ENCODE measurements around the gene PPIL4. TPM values are rescaled to one million over a fixed set of nuclear protein-coding genes. Genes with fewer than 3 reads are reported as not detected.
A peak's percentile ranks its signal among the peaks of the same experiment; 100 is the strongest.

Gene PPIL4
- total RNA-seq, 2 experiments from 2014 or later, result 51.8 to 53.5 TPM

DNA sequence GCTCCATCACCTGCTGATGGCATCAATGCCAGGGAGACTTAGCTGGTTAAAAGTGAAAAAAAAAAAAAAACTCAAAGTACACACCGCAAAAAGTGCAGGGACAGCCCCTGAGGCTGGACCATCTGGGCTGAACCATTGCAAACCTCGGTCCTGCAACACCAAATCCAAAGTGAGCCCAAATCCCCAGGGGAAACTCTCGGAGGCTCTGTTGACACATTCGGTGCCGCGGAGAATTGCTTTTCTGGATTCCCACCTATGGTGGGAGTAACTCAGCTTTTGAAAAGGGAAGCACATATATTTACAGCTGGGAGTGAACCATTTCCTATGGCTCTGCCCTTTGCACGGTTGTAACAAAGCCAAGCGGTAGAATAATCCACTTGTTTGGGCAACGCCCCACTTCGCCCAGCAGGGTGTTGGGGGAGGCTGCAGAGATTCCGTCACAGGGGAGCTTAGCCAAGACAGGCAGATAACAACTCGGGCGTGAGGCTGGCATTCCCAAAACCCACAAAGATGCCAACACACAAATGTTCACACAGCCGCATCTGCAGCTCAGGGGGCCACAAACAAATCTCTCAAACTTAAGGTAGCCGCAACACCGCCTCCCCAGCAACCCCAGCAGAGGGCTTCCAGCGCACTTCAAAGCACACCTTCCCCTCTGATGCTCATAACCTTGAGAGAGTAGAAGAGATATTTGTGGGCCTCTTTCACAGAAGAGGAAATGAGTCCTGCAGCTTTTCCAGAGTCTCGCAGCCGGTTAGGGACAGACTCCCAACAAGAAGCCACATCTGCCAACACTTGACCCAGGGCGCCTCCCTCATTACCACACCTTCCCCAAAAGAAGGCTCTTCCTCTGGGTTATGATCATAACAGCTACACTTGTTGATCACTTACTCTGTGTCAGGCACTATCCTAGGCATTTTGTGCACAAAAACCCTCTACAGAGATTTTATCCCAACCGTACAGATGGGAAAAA, 72.5 kb downstream of the PPIL4 start:
- no peaks in the 10 kb centered on the region for H3K27me3 Mint-ChIP-seq
- no peaks in the 10 kb centered on the region for H3K27me3 ChIP-seq (ENCODE audit: control insufficient read depth in 1 of 2, insufficient read depth in 2 of 2, low read length in 2 of 2)
- DNase-seq (peak in 4 of 14 experiments; percentile 27 to 62 (median 42)), ATAC-seq (ENCODE audit: poor library complexity) (peak; percentile 61)
- peaks cover 53% of the 10 kb centered on the region for H3K4me1 Mint-ChIP-seq (ENCODE audit: low read depth)
- no peaks in the 10 kb centered on the region for H3K9me3 Mint-ChIP-seq
- intact Hi-C loops (cut with DNase I, micrococcal nuclease), result loop anchor here in 1 of 2 experiments (1.0 kb wide), 1 partner anchor 44 kb away; no protein-coding TSS in a partner anchor
- peaks cover 94% of the 10 kb centered on the region for H3K4me1 ChIP-seq (ENCODE audit: insufficient read depth, low read length)
- peaks cover 59% of the 10 kb centered on the region for H3K36me3 Mint-ChIP-seq (ENCODE audit: low read depth)
- peak overlapping the region; percentile 82 for H3K27ac Mint-ChIP-seq
- H3K27ac ChIP-seq (ENCODE audit: low read depth in 1 of 2, low read length in 2 of 2), result peak overlapping the region; percentile 3 to 27
- peak overlapping the region; percentile 60 for H3K4me3 Mint-ChIP-seq
- ChIA-PET CTCF (interaction anchor here (1.2 to 2.6 kb wide), 5 partner anchors 9 to 43 kb away, joined by 3 to 12 read pairs (median 6); partner anchors contain the start of gene ZC3H12D), POLR2A (interaction anchor here (0.8 to 2.6 kb wide), 7 partner anchors 11 to 441 kb away, joined by 3 to 27 read pairs (median 3); partner anchors contain the start of gene ZC3H12D)
- peak overlapping the region; percentile 4 for H3K4me3 ChIP-seq (ENCODE audit: low read length)
- TF ChIP-seq CTCF (IDR thresholded peaks at IDR 0.05), result peak; percentile 3
- peaks cover 58% of the 10 kb centered on the region for H3K36me3 ChIP-seq (ENCODE audit: insufficient read depth, low read length)
- no peaks in the 10 kb centered on the region for H3K9me3 ChIP-seq (ENCODE audit: control insufficient read depth in 1 of 2, insufficient read depth in 1 of 2, low read length in 2 of 2)

DNA sequence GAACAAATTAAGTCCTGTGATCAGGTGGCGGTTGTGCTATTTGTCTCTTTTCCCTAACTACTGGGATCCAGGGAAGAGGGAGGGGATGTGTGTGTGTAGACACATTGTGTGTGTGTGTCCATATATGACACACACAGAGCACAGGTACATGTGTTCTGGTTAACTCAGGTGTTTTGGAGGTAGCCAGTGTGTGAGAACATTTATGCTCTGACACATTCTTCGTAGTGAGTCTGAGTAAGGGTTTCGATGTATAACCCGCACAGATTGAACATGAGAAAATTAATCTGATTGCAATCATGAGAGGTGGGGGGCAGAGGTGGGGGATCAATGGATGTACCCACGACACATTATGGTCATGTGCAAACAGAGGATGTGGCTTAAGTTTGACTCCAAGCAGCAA, 73.6 kb downstream of the PPIL4 start:
- no peaks in the 10 kb centered on the region for H3K9me3 Mint-ChIP-seq
- no peak overlapping the region for H3K4me3 ChIP-seq (ENCODE audit: low read length)
- DNase-seq, result no peak
- H3K27ac Mint-ChIP-seq, result peak overlapping the region; percentile 82
- POLR2A ChIA-PET, result interaction anchor here (1.1 kb wide), 1 partner anchor 23 kb away, joined by 3 read pairs; no protein-coding TSS in a partner anchor
- peaks cover 53% of the 10 kb centered on the region for H3K36me3 Mint-ChIP-seq (ENCODE audit: low read depth)
- no peak for TF ChIP-seq CTCF (IDR thresholded peaks at IDR 0.05)
- peaks cover 56% of the 10 kb centered on the region for H3K36me3 ChIP-seq (ENCODE audit: insufficient read depth, low read length)
- no peaks in the 10 kb centered on the region for H3K27me3 Mint-ChIP-seq
- H3K27me3 ChIP-seq (ENCODE audit: control insufficient read depth in 1 of 2, insufficient read depth in 2 of 2, low read length in 2 of 2), result no peaks in the 10 kb centered on the region
- H3K4me3 Mint-ChIP-seq, result peak overlapping the region; percentile 38
- no peak overlapping the region for H3K27ac ChIP-seq (ENCODE audit: low read depth in 1 of 2, low read length in 2 of 2)
- peaks cover 57% of the 10 kb centered on the region for H3K4me1 Mint-ChIP-seq (ENCODE audit: low read depth)
- intact Hi-C loops (cut with DNase I, micrococcal nuclease), result no loop called here
- no peak for ATAC-seq (ENCODE audit: poor library complexity)
- H3K4me1 ChIP-seq (ENCODE audit: insufficient read depth, low read length), result peaks cover 98% of the 10 kb centered on the region
- H3K9me3 ChIP-seq (ENCODE audit: control insufficient read depth in 1 of 2, insufficient read depth in 1 of 2, low read length in 2 of 2), result no peaks in the 10 kb centered on the region
- CTCF ChIA-PET, result interaction anchor here (2.4 to 2.6 kb wide), 2 partner anchors 13 to 44 kb away, joined by 9 to 12 read pairs; partner anchors contain the start of gene ZC3H12D

GRCh38 chr6:149471801-149472200, 74.0 kb downstream of the PPIL4 start:
- Mint-ChIP-seq H3K4me1 (ENCODE audit: low read depth) (peaks cover 53% of the 10 kb centered on the region), H3K36me3 (ENCODE audit: low read depth) (peaks cover 49% of the 10 kb centered on the region), H3K27ac (peak overlapping the region; percentile 82), H3K9me3 (no peaks in the 10 kb centered on the region), H3K4me3 (peak overlapping the region; percentile 38), H3K27me3 (no peaks in the 10 kb centered on the region)
- DNase-seq, result peak in 2 of 14 experiments; percentile 58 to 69
- Histone ChIP-seq H3K27me3 (ENCODE audit: control insufficient read depth in 1 of 2, insufficient read depth in 2 of 2, low read length in 2 of 2) (no peaks in the 10 kb centered on the region), H3K4me1 (ENCODE audit: insufficient read depth, low read length) (peaks cover 98% of the 10 kb centered on the region), H3K9me3 (ENCODE audit: control insufficient read depth in 1 of 2, insufficient read depth in 1 of 2, low read length in 2 of 2) (no peaks in the 10 kb centered on the region), H3K36me3 (ENCODE audit: insufficient read depth, low read length) (peaks cover 51% of the 10 kb centered on the region), H3K4me3 (ENCODE audit: low read length) (no peak overlapping the region), H3K27ac (ENCODE audit: low read depth in 1 of 2, low read length in 2 of 2) (no peak overlapping the region)
- no peak for TF ChIP-seq CTCF (IDR thresholded peaks at IDR 0.05)
- intact Hi-C loops (cut with DNase I, micrococcal nuclease), result no loop called here
- POLR2A ChIA-PET, result interaction anchor here (1.1 kb wide), 1 partner anchor 24 kb away, joined by 3 read pairs; no protein-coding TSS in a partner anchor
- CTCF ChIA-PET, result interaction anchor here (2.4 to 2.6 kb wide), 2 partner anchors 13 to 45 kb away, joined by 9 to 12 read pairs; partner anchors contain the start of gene ZC3H12D
- peak; percentile 45 for ATAC-seq (ENCODE audit: poor library complexity)

Data from CD4-positive, alpha-beta T cell (primary cell).